ENCODE data around the gene LMAN2. TPM values are rescaled to one million over a fixed set of nuclear protein-coding genes. Genes with fewer than 3 reads are reported as not detected.

The LMAN2 gene
- total RNA-seq, 1 experiment from 2014 or later, result 106 TPM

DNA sequence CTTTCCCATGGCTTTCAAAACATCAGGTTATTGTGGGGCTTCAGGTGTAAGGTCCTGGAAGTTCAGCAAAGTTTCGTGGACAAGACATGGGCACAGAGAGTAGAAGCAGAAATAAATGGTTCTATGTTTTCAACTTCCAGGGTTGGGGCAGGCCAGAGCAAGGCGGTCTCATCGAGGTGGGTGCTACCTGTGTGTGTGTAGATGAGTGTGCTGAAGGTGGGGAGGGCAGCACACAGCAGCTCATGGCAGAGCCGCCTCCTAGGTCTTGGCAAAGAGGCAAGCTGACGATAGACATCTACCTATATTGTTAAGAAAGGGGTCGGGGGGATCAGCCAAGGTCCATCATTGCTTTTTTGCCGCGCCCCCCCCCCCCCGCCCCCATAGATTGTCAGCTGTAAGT lies 51.8 kb downstream of the LMAN2 start:
- H3K27ac ChIP-seq (ENCODE audit: insufficient read length, low read depth, low read length), result no peak overlapping the region
- H2AK5ac ChIP-seq (ENCODE audit: insufficient read length, low read length), result no peak overlapping the region
- no peak for DNase-seq
- TF ChIP-seq, protein P1, sequence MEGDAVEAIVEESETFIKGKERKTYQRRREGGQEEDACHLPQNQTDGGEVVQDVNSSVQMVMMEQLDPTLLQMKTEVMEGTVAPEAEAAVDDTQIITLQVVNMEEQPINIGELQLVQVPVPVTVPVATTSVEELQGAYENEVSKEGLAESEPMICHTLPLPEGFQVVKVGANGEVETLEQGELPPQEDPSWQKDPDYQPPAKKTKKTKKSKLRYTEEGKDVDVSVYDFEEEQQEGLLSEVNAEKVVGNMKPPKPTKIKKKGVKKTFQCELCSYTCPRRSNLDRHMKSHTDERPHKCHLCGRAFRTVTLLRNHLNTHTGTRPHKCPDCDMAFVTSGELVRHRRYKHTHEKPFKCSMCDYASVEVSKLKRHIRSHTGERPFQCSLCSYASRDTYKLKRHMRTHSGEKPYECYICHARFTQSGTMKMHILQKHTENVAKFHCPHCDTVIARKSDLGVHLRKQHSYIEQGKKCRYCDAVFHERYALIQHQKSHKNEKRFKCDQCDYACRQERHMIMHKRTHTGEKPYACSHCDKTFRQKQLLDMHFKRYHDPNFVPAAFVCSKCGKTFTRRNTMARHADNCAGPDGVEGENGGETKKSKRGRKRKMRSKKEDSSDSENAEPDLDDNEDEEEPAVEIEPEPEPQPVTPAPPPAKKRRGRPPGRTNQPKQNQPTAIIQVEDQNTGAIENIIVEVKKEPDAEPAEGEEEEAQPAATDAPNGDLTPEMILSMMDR (conservative IDR thresholded peaks at IDR 0.05), result no peak
- H3K9ac ChIP-seq (ENCODE audit: extremely low read depth, insufficient read length, low read length), result no peak overlapping the region
- Mint-ChIP-seq H3K4me3 (no peak overlapping the region; a peak in 1 of 5 replicates), H3K27me3 (ENCODE audit: low read depth) (peaks cover 1% of the 10 kb centered on the region; the same call in 1 of the 2 replicates), H3K27ac (peak overlapping the region; percentile 90 to 94 (median 91); a peak in 6 of 7 replicates), H3K4me1 (peaks cover 39 to 57% of the 10 kb centered on the region in 2 experiments), H3K36me3 (ENCODE audit: insufficient read depth in 1 of 3, low read depth in 3 of 3) (peaks cover 20 to 56% (median 27%) of the 10 kb centered on the region in 3 experiments), H3K9me3 (no peaks in the 10 kb centered on the region)
- H3K14ac ChIP-seq (ENCODE audit: insufficient read depth, low read length), result no peak overlapping the region
- H3K27me3 ChIP-seq (ENCODE audit: insufficient read depth, low read length), result no peaks in the 10 kb centered on the region
- H3K4me2 ChIP-seq (ENCODE audit: insufficient read depth, insufficient read length, low read length), result no peak overlapping the region
- H3K4me1 ChIP-seq (ENCODE audit: insufficient read depth, low read length), result no peaks in the 10 kb centered on the region
- H2BK12ac ChIP-seq (ENCODE audit: insufficient read length, low read depth, low read length), result no peak overlapping the region
- no peak overlapping the region for H4K8ac ChIP-seq (replicated peaks; ENCODE audit: insufficient read length, low read depth, low read length)
- no peaks in the 10 kb centered on the region for H3K9me3 ChIP-seq (ENCODE audit: control insufficient read depth, low read depth, low read length)
- H3K23me2 ChIP-seq (ENCODE audit: insufficient read length, low read depth, low read length, poor library complexity, severe bottlenecking), result peaks cover 13% of the 10 kb centered on the region
- H3K18ac ChIP-seq (ENCODE audit: insufficient read length, low read depth, low read length), result no peak overlapping the region
- H4K5ac ChIP-seq (ENCODE audit: insufficient read length, low read depth, low read length), result no peak overlapping the region
- no peak overlapping the region for H3K4ac ChIP-seq (ENCODE audit: low read depth, low read length)
- H3K79me1 ChIP-seq (ENCODE audit: insufficient read depth, low read depth, low read length, poor library complexity, severe bottlenecking), result no peaks in the 10 kb centered on the region
- peaks cover 8% of the 10 kb centered on the region; the same call in 1 of the 2 replicates for H3K79me2 ChIP-seq (ENCODE audit: insufficient read depth, low read length)
- no peak overlapping the region for H3K56ac ChIP-seq (ENCODE audit: insufficient read length, low read depth, low read length)
- no peak overlapping the region for H2BK120ac ChIP-seq (ENCODE audit: low read depth, low read length, poor library complexity, severe bottlenecking)
- no peak overlapping the region for H3T11ph ChIP-seq (ENCODE audit: low read length)
- H2BK15ac ChIP-seq (ENCODE audit: low read depth, low read length), result no peak overlapping the region
- no peaks in the 10 kb centered on the region for H4K20me1 ChIP-seq (ENCODE audit: control insufficient read depth, insufficient read depth, insufficient read length)
- no peak overlapping the region for H3K23ac ChIP-seq (ENCODE audit: insufficient read length, low read depth, low read length)
- no peak overlapping the region for H4K91ac ChIP-seq (ENCODE audit: insufficient read length, low read depth, low read length)
- no peak overlapping the region for H2AFZ ChIP-seq (ENCODE audit: low read length)
- no peak overlapping the region for H2BK20ac ChIP-seq (ENCODE audit: low read depth, low read length, poor library complexity, severe bottlenecking)
- no peak overlapping the region for H2BK5ac ChIP-seq (ENCODE audit: insufficient read length, low read length)
- no CpG with 5 or more reads among the region's 9 CpGs for WGBS (ENCODE audit: extremely low coverage, insufficient read length, low lambda C conversion rate)
